HepG2 (cell line): ENCODE data around the gene DNMBP. TPM values are rescaled to one million over a fixed set of nuclear protein-coding genes. Genes with fewer than 3 reads are reported as not detected.
A peak's percentile ranks its signal among the peaks of the same experiment; 100 is the strongest.
"Not testable (repeated sequence)": the region's sequence is repeated elsewhere in the genome, so short reads cannot be mapped to it uniquely, and the experiment has no call there.

ENCODE experiments used
- ATAC-seq: fragments of 200-7000 bp; cut with Tn5 transposase; 3 replicates; pipeline ENCODE4 v1.9.1; 2020; ENCODE audit warnings: mild to moderate bottlenecking, moderate library complexity
- BruUV-seq: library from RNA; stranded (reverse); fragments of 400-500 nt; replicated peaks from 2 replicates; lab custom pipeline; 2021; lab: Mats Ljungman, UMichigan
- CTCF ChIA-PET: fragments of 300-600 bp; formaldehyde crosslinking; extraction: SDS; loops from one replicate; lab custom pipeline; 2021; ENCODE audit warnings: low total read pairs, inconsistent platforms, low intra/inter-chr PET ratio; lab: Yijun Ruan, JAX
- POLR2A ChIA-PET: fragments of 350-600 bp; sonication (Branson Sonifier 250); formaldehyde crosslinking; loops from one replicate; lab custom pipeline; 2020; ENCODE audit warnings: antibody characterized with exemption, inconsistent platforms; lab: Yijun Ruan, JAX
- DNase-seq: peaks from one replicate; pipeline ENCODE4 v3.0.0-alpha.2; 2015; ENCODE audit warnings: low spot score
- FAIRE-seq: peaks from 3 replicates; lab custom pipeline; 2011; peaks lifted over from hg19 to GRCh38; lab: Jason Lieb, UNC
- H2AFZ ChIP-seq: one replicate; pipeline ENCODE4 v1.6.1; 2011; ENCODE audit warnings: low read length, inconsistent platforms
- H3K27ac ChIP-seq: fragments of 300-600 bp; 3 replicates; pipeline ENCODE4 v1.8.0; 2011; ENCODE audit warnings: mixed run types, mild to moderate bottlenecking, mixed read lengths, low read length, inconsistent platforms; ENCODE audit not compliant: insufficient read depth; ENCODE audit errors: extremely low read length
- H3K27me3 ChIP-seq, 2 experiments: fragments of 200-600 bp in 1 of 2; 2 replicates in 1 of 2; 3 replicates in 1 of 2; pipeline versions ENCODE4 v1.6.0 to v1.8.0; 2011; ENCODE audit warnings: low read length in 2 of 2, mild to moderate bottlenecking in 2 of 2, moderate library complexity in 2 of 2, inconsistent platforms in 1 of 2; ENCODE audit not compliant: insufficient read depth in 2 of 2, control insufficient read depth in 1 of 2
- H3K36me3 ChIP-seq, 2 experiments: fragments of 200-600 bp in 1 of 2; replicated peaks in 1 of 2; 2 replicates in 1 of 2; 3 replicates in 1 of 2; pipeline versions ENCODE4 v1.5.1 to v1.8.0; 2011; ENCODE audit warnings: low read length in 2 of 2, inconsistent platforms in 1 of 2; ENCODE audit not compliant: insufficient read depth in 2 of 2, control insufficient read depth in 1 of 2
- H3K4me1 ChIP-seq: 2 replicates; pipeline ENCODE4 v1.5.1; 2012; ENCODE audit warnings: low read length, inconsistent platforms; ENCODE audit not compliant: insufficient read depth
- H3K4me2 ChIP-seq: 2 replicates; pipeline ENCODE4 v1.6.0; 2011; ENCODE audit warnings: low read depth, low read length, inconsistent platforms
- H3K4me3 ChIP-seq, 3 experiments: fragments of 200-600 bp in 1 of 3; sonication (generic), shearing (Covaris generic) in 1 of 3; replicated peaks in 1 of 3; 2 replicates each; pipeline ENCODE4 v1.5.1; 2011 to 2016; ENCODE audit warnings: low read length in 3 of 3, inconsistent platforms in 2 of 3, low read depth in 2 of 3, mild to moderate bottlenecking in 2 of 3, control low read depth in 1 of 3, mixed read lengths in 1 of 3; ENCODE audit not compliant: insufficient read depth in 1 of 3
- H3K79me2 ChIP-seq: one replicate; pipeline ENCODE4 v1.6.1; 2011; ENCODE audit warnings: low read length, inconsistent platforms; ENCODE audit not compliant: insufficient read depth
- H3K9ac ChIP-seq: 2 replicates; pipeline ENCODE4 v1.6.0; 2011; ENCODE audit warnings: mild to moderate bottlenecking, low read depth, low read length, inconsistent platforms; ENCODE audit not compliant: insufficient read depth
- H3K9me3 ChIP-seq: 2 replicates; pipeline ENCODE4 v1.5.1; 2012; ENCODE audit warnings: mild to moderate bottlenecking, low read length
- H4K20me1 ChIP-seq: 2 replicates; pipeline ENCODE4 v1.6.0; 2011; ENCODE audit warnings: inconsistent platforms, mild to moderate bottlenecking, low read length, moderate library complexity; ENCODE audit not compliant: insufficient read depth
- ARNT2 ChIP-seq: sonication (generic); formaldehyde crosslinking; IDR thresholded peaks from 2 replicates; pipeline ENCODE4 v1.8.0; 2022; ENCODE audit warnings: mild to moderate bottlenecking, low read depth, missing genetic modification reagents, moderate library complexity
- CCDC6 ChIP-seq: sonication (generic); formaldehyde crosslinking; IDR thresholded peaks from 2 replicates; pipeline ENCODE4 v1.8.1; 2022; ENCODE audit warnings: mild to moderate bottlenecking, missing genetic modification reagents, moderate library complexity
- EED ChIP-seq: sonication (generic); formaldehyde crosslinking; IDR thresholded peaks from 2 replicates; pipeline ENCODE4 v1.5.0; 2020; ENCODE audit warnings: mild to moderate bottlenecking, missing genetic modification reagents
- GFI1 ChIP-seq: sonication (generic); formaldehyde crosslinking; IDR thresholded peaks from 2 replicates; pipeline ENCODE4 v1.5.0; 2020; ENCODE audit warnings: missing genetic modification reagents, mild to moderate bottlenecking, borderline replicate concordance
- POLR2AphosphoS2 ChIP-seq: IDR thresholded peaks from 2 replicates; pipeline ENCODE4 v1.6.1; 2011; ENCODE audit warnings: low read depth, low read length, improper control_type of control experiment
- PPARG ChIP-seq: conservative IDR thresholded peaks from 2 replicates; pipeline ENCODE4 v1.6.1; 2016; ENCODE audit warnings: missing biosample characterization, missing genetic modification reagents
- RBFOX2 ChIP-seq: fragments of 200-400 bp; formaldehyde crosslinking; IDR thresholded peaks from 2 replicates; pipeline ENCODE4 v1.6.1; 2017; ENCODE audit warnings: low read depth, mild to moderate bottlenecking, low read length
- ZNF121 ChIP-seq: sonication (generic); formaldehyde crosslinking; IDR thresholded peaks from 2 replicates; pipeline ENCODE4 v1.5.0; 2020; ENCODE audit warnings: mild to moderate bottlenecking, missing genetic modification reagents
- ZNF607 ChIP-seq: sonication (generic); formaldehyde crosslinking; IDR thresholded peaks from 2 replicates; pipeline ENCODE4 v1.5.1; 2020; ENCODE audit warnings: missing genetic modification reagents, mild to moderate bottlenecking, borderline replicate concordance
- WGBS: methylation state at CpG from one replicate; pipeline ENCODE4 v1.1.6; 2017; ENCODE audit warnings: low lambda C conversion rate; 5-methylcytosine and 5-hydroxymethylcytosine counted together
- in situ Hi-C: cut with HindIII; loops from 2 replicates; pipeline ENCODE4 v1.10.0; 2017; ENCODE audit warnings: low pct_unique_long_range_greater_than_20kb; ENCODE audit not compliant: extremely low pct_ligation_motif_present
- intact Hi-C: fragments of 100-400 bp; cut with micrococcal nuclease; formaldehyde crosslinking; loops from one replicate; pipeline ENCODE4 v1.10.0; 2022; ENCODE audit not compliant: unreplicated experiment
- polyA plus RNA-seq, 8 experiments: library from polyadenylated mRNA; depleted of rRNA in 3 of 8; stranded (reverse) in 7 of 8; unstranded in 1 of 8; fragments of >200 nt; fragmentation: Illumina TruSeq in 4 of 8; extraction: Trizol in 4 of 8; gene quantifications; 2 replicates each; pipeline versions ENCODE4 v1.2.1 to v1.2.3, GENCODE V29; 2011 to 2016; ENCODE audit warnings: low read depth in 4 of 8, missing spikeins in 1 of 8, mixed read lengths in 1 of 8; ENCODE audit not compliant: insufficient read depth in 1 of 8
- total RNA-seq, 5 experiments: library from RNA; depleted of rRNA; stranded (reverse); fragments of >200 nt; fragmentation: Illumina TruSeq; extraction: Trizol; gene quantifications; 2 replicates each; pipeline ENCODE4 v1.2.3, GENCODE V29; 2016; ENCODE audit warnings: low read depth in 1 of 5
- TF ChIP-seq, protein P1 (sequence below), 2 experiments: sonication (generic) in 1 of 2; formaldehyde crosslinking in 1 of 2; IDR thresholded peaks; 2 replicates each; pipeline versions ENCODE4 v1.5.1 to v1.6.1; 2011 to 2020; ENCODE audit warnings: borderline replicate concordance in 1 of 2, low read depth in 1 of 2, low read length in 1 of 2, mild to moderate bottlenecking in 1 of 2, missing genetic modification reagents in 1 of 2, moderate library complexity in 1 of 2
- TF ChIP-seq, protein P2 (sequence below): sonication (generic); formaldehyde crosslinking; IDR thresholded peaks from 2 replicates; pipeline ENCODE4 v1.4.0; 2020; ENCODE audit warnings: low read depth, missing genetic modification reagents

Gene DNMBP
- total and polyA plus RNA-seq, 2 of the 13 experiments (the other 11 are each of a cell fraction or from before 2014, with no cell fraction given) = 3.6 to 6.3 TPM

DNA sequence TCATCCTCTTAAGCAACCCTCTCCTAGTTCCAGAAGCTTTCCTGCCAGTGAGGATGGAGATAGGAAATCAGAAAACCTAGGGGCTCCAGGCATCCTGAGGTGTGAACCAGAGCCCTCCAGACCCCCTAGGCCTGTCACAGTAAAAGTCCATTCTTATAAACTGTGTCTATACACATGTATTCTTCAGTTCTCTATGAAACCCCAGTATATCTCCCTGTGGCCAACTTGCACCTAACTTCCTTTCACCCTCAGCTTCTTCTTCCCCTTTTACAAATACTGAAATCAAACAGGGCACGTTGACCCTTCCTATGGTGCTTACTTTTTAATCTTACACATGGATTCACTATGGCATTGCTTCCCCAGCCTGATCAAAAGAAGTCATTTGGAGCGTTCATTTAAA lies 168.9 kb downstream of the DNMBP start:
- H3K4me2 ChIP-seq, H4K20me1 ChIP-seq, ATAC-seq, H3K27me3 ChIP-seq, in situ Hi-C loops, H3K9ac ChIP-seq, H3K9me3 ChIP-seq, FAIRE-seq, H3K27ac ChIP-seq, BruUV-seq, H2AFZ ChIP-seq, H3K79me2 ChIP-seq, POLR2A ChIA-PET, intact Hi-C loops, DNase-seq, CTCF ChIA-PET, H3K4me3 ChIP-seq: not testable (repeated sequence)
- WGBS = 95% methylated on average over 2 of the region's 2 CpGs
- TF ChIP-seq POLR2AphosphoS2 = 0 out of 2 replicates have a peak, but pooled peaks have one; percentile 7
- H3K4me1 ChIP-seq = peaks cover 12% of the 10 kb centered on the region
- H3K36me3 ChIP-seq = peaks cover 26 to 51% of the 10 kb centered on the region in 2 experiments

DNA sequence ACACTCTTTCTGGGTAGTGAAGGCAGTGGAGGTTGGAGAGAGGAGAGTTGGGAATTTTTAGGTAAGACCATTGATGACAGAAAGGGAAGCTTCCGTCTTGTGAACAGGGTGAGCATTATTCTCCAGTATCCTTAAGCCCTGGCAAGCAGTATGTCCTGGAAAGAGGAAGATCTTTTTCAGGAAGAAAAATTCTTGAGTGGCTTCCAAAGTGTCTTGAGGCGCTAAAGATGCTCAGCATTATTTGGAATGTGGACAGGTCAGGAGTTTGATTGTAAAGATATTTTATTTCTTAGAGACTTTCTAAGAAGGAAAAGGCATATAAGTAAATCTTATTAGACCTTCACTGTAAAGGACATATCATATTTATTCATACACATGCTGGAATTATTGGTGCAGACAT lies 173.0 kb downstream of the DNMBP start:
- H3K4me2 ChIP-seq = no peak overlapping the region
- TF ChIP-seq, protein P1, sequence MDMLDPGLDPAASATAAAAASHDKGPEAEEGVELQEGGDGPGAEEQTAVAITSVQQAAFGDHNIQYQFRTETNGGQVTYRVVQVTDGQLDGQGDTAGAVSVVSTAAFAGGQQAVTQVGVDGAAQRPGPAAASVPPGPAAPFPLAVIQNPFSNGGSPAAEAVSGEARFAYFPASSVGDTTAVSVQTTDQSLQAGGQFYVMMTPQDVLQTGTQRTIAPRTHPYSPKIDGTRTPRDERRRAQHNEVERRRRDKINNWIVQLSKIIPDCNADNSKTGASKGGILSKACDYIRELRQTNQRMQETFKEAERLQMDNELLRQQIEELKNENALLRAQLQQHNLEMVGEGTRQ (IDR thresholded peaks at IDR 0.05; ENCODE audit: low read depth, low read length) = no peak
- TF ChIP-seq, protein P1 (CRISPR knock-in tag; IDR thresholded peaks at IDR 0.05; ENCODE audit: borderline replicate concordance) = no peak
- TF ChIP-seq CCDC6 (no peak), RBFOX2 (no peak), PPARG (CRISPR knock-in tag) (no peak), ZNF121 (CRISPR knock-in tag) (no peak), GFI1 (CRISPR knock-in tag) (no peak), ARNT2 (CRISPR knock-in tag) (no peak), EED (no peak), ZNF607 (CRISPR knock-in tag) (no peak)
- TF ChIP-seq, protein P2, sequence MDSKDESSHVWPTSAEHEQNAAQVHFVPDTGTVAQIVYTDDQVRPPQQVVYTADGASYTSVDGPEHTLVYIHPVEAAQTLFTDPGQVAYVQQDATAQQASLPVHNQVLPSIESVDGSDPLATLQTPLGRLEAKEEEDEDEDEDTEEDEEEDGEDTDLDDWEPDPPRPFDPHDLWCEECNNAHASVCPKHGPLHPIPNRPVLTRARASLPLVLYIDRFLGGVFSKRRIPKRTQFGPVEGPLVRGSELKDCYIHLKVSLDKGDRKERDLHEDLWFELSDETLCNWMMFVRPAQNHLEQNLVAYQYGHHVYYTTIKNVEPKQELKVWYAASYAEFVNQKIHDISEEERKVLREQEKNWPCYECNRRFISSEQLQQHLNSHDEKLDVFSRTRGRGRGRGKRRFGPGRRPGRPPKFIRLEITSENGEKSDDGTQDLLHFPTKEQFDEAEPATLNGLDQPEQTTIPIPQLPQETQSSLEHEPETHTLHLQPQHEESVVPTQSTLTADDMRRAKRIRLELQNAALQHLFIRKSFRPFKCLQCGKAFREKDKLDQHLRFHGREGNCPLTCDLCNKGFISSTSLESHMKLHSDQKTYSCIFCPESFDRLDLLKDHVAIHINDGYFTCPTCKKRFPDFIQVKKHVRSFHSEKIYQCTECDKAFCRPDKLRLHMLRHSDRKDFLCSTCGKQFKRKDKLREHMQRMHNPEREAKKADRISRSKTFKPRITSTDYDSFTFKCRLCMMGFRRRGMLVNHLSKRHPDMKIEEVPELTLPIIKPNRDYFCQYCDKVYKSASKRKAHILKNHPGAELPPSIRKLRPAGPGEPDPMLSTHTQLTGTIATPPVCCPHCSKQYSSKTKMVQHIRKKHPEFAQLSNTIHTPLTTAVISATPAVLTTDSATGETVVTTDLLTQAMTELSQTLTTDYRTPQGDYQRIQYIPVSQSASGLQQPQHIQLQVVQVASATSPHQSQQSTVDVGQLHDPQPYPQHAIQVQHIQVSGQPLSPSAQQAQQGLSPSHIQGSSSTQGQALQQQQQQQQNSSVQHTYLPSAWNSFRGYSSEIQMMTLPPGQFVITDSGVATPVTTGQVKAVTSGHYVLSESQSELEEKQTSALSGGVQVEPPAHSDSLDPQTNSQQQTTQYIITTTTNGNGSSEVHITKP (CRISPR knock-in tag) = no peak

More for the DNA sequence above, 173.0 kb downstream of the DNMBP start:
- intact Hi-C loops (no loop called here), in situ Hi-C loops (no loop called here)
- FAIRE-seq (no peak), ATAC-seq (no peak; the same call in 2 of the 3 replicates), DNase-seq (no peak)
- no peaks in the 10 kb centered on the region for H3K27me3 ChIP-seq
- H3K36me3 ChIP-seq = peaks cover 36 to 59% of the 10 kb centered on the region in 2 experiments
- no peaks in the 10 kb centered on the region; the same call in 1 of the 2 replicates for H4K20me1 ChIP-seq
- H3K79me2 ChIP-seq = no peaks in the 10 kb centered on the region
- H3K9me3 ChIP-seq = no peaks in the 10 kb centered on the region
- ChIA-PET POLR2A (no interaction called here), CTCF (no interaction called here)
- BruUV-seq = TSS peak; percentile 29
- H3K4me1 ChIP-seq = peaks cover 25% of the 10 kb centered on the region
- H3K9ac ChIP-seq = no peak overlapping the region
- H3K4me3 ChIP-seq = no peak overlapping the region
- no peak overlapping the region for H3K27ac ChIP-seq
- WGBS = 98% methylated on average over 2 of the region's 2 CpGs
- H2AFZ ChIP-seq = no peak overlapping the region
